ENCODE results near the gene RMND5A. TPM values are rescaled to one million over a fixed set of nuclear protein-coding genes. Genes with fewer than 3 reads are reported as not detected.
A peak's percentile ranks its signal among the peaks of the same experiment; 100 is the strongest.

The RMND5A gene
- total RNA-seq, 1 donor from 2014 or later: 45.0 TPM

GRCh38 chr2:86787736-86788135 is 67.6 kb downstream of the RMND5A start:
- H3K36me3 Mint-ChIP-seq: no peaks in the 10 kb centered on the region
- DNase-seq (ENCODE audit: extremely low spot score, unreplicated experiment): no peak
- H3K4me1 Mint-ChIP-seq (ENCODE audit: unreplicated experiment): peaks cover 9% of the 10 kb centered on the region
- H3K4me3 Mint-ChIP-seq: peak overlapping the region; percentile 24
- no peak for TF ChIP-seq CTCF (conservative IDR thresholded peaks at IDR 0.05)
- H3K9me3 Mint-ChIP-seq: no peaks in the 10 kb centered on the region
- peaks cover 78% of the 10 kb centered on the region for H3K27me3 Mint-ChIP-seq
- no peak overlapping the region for H3K27ac Mint-ChIP-seq

DNA sequence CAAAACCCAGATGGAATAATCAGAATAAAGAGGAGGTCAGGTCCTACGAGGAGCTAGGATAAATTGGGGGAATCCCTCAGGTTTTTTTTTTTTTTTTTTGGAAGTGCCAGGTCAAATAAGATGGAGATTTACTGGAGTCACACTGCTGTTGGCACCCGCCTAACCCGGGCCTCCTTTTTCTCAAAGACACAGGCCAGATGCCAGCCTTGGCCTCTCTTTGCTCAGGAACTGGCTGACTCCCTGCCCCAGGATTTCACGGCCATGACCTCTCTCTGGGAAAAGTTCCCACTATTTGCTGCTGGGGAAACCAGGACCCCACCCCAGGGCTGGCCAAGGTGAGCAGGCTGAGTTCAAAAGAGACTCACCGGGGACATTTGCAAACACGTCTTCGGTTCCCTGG is 68.1 kb downstream of the RMND5A start:
- no peaks in the 10 kb centered on the region for H3K36me3 Mint-ChIP-seq
- no peak overlapping the region for H3K4me3 Mint-ChIP-seq
- peaks cover 82% of the 10 kb centered on the region for H3K27me3 Mint-ChIP-seq
- H3K27ac Mint-ChIP-seq: no peak overlapping the region
- DNase-seq (ENCODE audit: extremely low spot score, unreplicated experiment): no peak
- no peaks in the 10 kb centered on the region for H3K9me3 Mint-ChIP-seq
- TF ChIP-seq CTCF (conservative IDR thresholded peaks at IDR 0.05): no peak
- peaks cover 9% of the 10 kb centered on the region for H3K4me1 Mint-ChIP-seq (ENCODE audit: unreplicated experiment)

- DNase-seq (ENCODE audit: extremely low spot score, unreplicated experiment): no peak
- Mint-ChIP-seq H3K27me3 (peaks cover 90% of the 10 kb centered on the region), H3K4me1 (ENCODE audit: unreplicated experiment) (peaks cover 9% of the 10 kb centered on the region), H3K27ac (no peak overlapping the region), H3K9me3 (no peaks in the 10 kb centered on the region), H3K4me3 (peak overlapping the region; percentile 54), H3K36me3 (no peaks in the 10 kb centered on the region)
- no peak for TF ChIP-seq CTCF (conservative IDR thresholded peaks at IDR 0.05)
These were observed 69.0 kb downstream of the RMND5A start for GRCh38 chr2:86788881-86789686.

- no peak for TF ChIP-seq CTCF (conservative IDR thresholded peaks at IDR 0.05)
- Mint-ChIP-seq H3K27me3 (peaks cover 90% of the 10 kb centered on the region), H3K4me3 (peak overlapping the region; percentile 64), H3K9me3 (no peaks in the 10 kb centered on the region), H3K4me1 (ENCODE audit: unreplicated experiment) (peaks cover 9% of the 10 kb centered on the region), H3K27ac (no peak overlapping the region), H3K36me3 (no peaks in the 10 kb centered on the region)
- no peak for DNase-seq (ENCODE audit: extremely low spot score, unreplicated experiment)
These were observed 69.6 kb downstream of the RMND5A start for GRCh38 chr2:86789687-86790133.

DNA sequence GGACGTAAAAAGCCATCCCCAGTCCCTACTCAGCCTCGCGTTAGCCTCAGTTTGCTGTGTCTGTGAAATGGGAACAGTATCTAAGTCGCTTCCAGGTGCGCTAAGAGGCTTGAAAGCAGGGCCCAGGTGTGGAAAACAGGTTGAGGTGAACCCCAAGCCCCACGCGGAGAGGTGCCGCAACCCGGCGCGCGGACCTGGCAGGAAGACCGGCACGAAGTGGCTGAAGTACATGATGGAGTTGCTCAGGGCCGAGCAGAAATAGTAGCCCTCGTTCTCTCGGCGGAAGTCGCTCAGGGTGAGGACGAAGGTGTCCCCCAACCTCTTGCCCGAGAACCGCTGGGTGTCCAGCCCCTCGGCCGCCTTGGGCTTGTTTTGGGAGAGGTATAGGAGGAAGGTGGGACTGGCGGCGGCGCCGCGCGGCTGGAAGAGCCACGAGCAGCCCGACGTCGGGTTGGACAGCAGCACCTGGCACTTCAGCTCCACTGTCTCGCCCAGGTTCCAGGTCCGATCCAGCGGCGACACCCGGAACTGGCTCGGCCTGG is 70.1 kb downstream of the RMND5A start:
- Mint-ChIP-seq H3K36me3 (no peaks in the 10 kb centered on the region), H3K4me3 (peak overlapping the region; percentile 64), H3K27ac (no peak overlapping the region), H3K9me3 (no peaks in the 10 kb centered on the region), H3K27me3 (peaks cover 90% of the 10 kb centered on the region), H3K4me1 (ENCODE audit: unreplicated experiment) (peaks cover 9% of the 10 kb centered on the region)
- TF ChIP-seq CTCF (conservative IDR thresholded peaks at IDR 0.05): no peak
- no peak for DNase-seq (ENCODE audit: extremely low spot score, unreplicated experiment)
